ENCODE results near the gene RAI1.

The RAI1 gene

GRCh38 chr17:17757391-17757791, 76.1 kb downstream of the RAI1 start:
- ChIA-PET CTCF (interaction anchor here (0.6 to 0.8 kb wide), 2 partner anchors 54 to 164 kb away, joined by 3 read pairs; no protein-coding TSS in a partner anchor), POLR2A (no interaction called here)
- Histone ChIP-seq H3K36me3 (ENCODE audit: control insufficient read depth in 2 of 2, insufficient read depth in 1 of 2, low read length in 2 of 2) (peaks cover 0 to 6% of the 10 kb centered on the region in 2 experiments; a peak in 1 of 3 replicates), H3K27ac (ENCODE audit: extremely low read depth, low read depth, low read length) (no peak overlapping the region), H3K9me3 (ENCODE audit: control insufficient read depth, insufficient read depth, low read depth, low read length) (no peaks in the 10 kb centered on the region), H3K4me3 (ENCODE audit: low read depth, low read length) (no peak overlapping the region), H3K4me1 (ENCODE audit: control insufficient read depth, insufficient read depth, low read length) (no peaks in the 10 kb centered on the region; the same call in 1 of the 2 replicates)
- no peak for TF ChIP-seq ZNF174 (tag by site-specific recombination; IDR thresholded peaks at IDR 0.05)
- no peak for TF ChIP-seq ZNF610 (tag by site-specific recombination; IDR thresholded peaks at IDR 0.05; ENCODE audit: borderline replicate concordance)
- no peak for TF ChIP-seq ZNF24 (tag by site-specific recombination; IDR thresholded peaks at IDR 0.05)
- no peak for TF ChIP-seq ZFP37 (tag by site-specific recombination; IDR thresholded peaks at IDR 0.05)
- no peak for TF ChIP-seq PRDM6 (tag by site-specific recombination; IDR thresholded peaks at IDR 0.05)
- no peak for TF ChIP-seq ZNF48 (tag by site-specific recombination; IDR thresholded peaks at IDR 0.05)
- peak; percentile 52; the same call in 1 of the 2 replicates for TF ChIP-seq ZNF692 (tag by site-specific recombination; IDR thresholded peaks at IDR 0.05)
- TF ChIP-seq ZFP69B (tag by site-specific recombination; IDR thresholded peaks at IDR 0.05) = peak; percentile 60

- Histone ChIP-seq H3K4me1 (ENCODE audit: control insufficient read depth, insufficient read depth, low read length) (no peaks in the 10 kb centered on the region), H3K9me3 (ENCODE audit: control insufficient read depth, insufficient read depth, low read depth, low read length) (no peaks in the 10 kb centered on the region), H3K27ac (ENCODE audit: extremely low read depth, low read depth, low read length) (0 out of 2 replicates have a peak overlapping the region, but pooled peaks have one; percentile 19), H3K36me3 (ENCODE audit: control insufficient read depth in 2 of 2, insufficient read depth in 1 of 2, low read length in 2 of 2) (peaks cover 0 to 6% of the 10 kb centered on the region in 2 experiments; a peak in 1 of 3 replicates), H3K4me3 (ENCODE audit: low read depth, low read length) (no peak overlapping the region)
- ChIA-PET POLR2A (interaction anchor here (1.1 kb wide), 1 partner anchor 102 kb away, joined by 4 read pairs; no protein-coding TSS in a partner anchor), CTCF (interaction anchor here (0.6 kb wide), 1 partner anchor 164 kb away, joined by 3 read pairs; no protein-coding TSS in a partner anchor)
- no peak for TF ChIP-seq HOXA7 (CRISPR knock-in tag; IDR thresholded peaks at IDR 0.05; ENCODE audit: borderline replicate concordance)
- TF ChIP-seq PBX3 (CRISPR knock-in tag; IDR thresholded peaks at IDR 0.05) = no peak
- no peak for TF ChIP-seq ZNF174 (tag by site-specific recombination; IDR thresholded peaks at IDR 0.05)
- TF ChIP-seq OVOL3 (tag by site-specific recombination; IDR thresholded peaks at IDR 0.05) = no peak
- no peak for TF ChIP-seq TCF7L2 (IDR thresholded peaks at IDR 0.05; ENCODE audit: borderline replicate concordance, low read depth, low read length)
- no peak for TF ChIP-seq BCL11B (tag by site-specific recombination; IDR thresholded peaks at IDR 0.05; ENCODE audit: low read depth)
- TF ChIP-seq ZNF645 (tag by site-specific recombination; IDR thresholded peaks at IDR 0.05) = no peak
- TF ChIP-seq ZNF704 (tag by site-specific recombination; IDR thresholded peaks at IDR 0.05) = no peak
- no peak for TF ChIP-seq ZNF623 (tag by site-specific recombination; IDR thresholded peaks at IDR 0.05)
- TF ChIP-seq ZNF16 (tag by site-specific recombination; IDR thresholded peaks at IDR 0.05; ENCODE audit: low read depth) = no peak
These were observed 76.9 kb downstream of the RAI1 start for GRCh38 chr17:17757956-17758845.

Measured in HEK293 (cell line).